Hepatocyte (in vitro differentiated cells): ENCODE results near the gene PLCL1.

Experiments
- CTCF ChIP-seq: fragments of 200-600 bp; sonication (generic); IDR thresholded peaks from 2 replicates; pipeline ENCODE4 v1.5.1; 2016; ENCODE audit warnings: antibody characterized with exemption, mild to moderate bottlenecking; ENCODE audit not compliant: poor library complexity
- EZH2 ChIP-seq: fragments of 200-600 bp; sonication (generic); IDR thresholded peaks from 2 replicates; pipeline ENCODE4 v1.6.1; 2016; ENCODE audit warnings: antibody characterized with exemption, mild to moderate bottlenecking, borderline replicate concordance
- EZH2phosphoT487 ChIP-seq: fragments of 200-600 bp; sonication (generic); IDR thresholded peaks from one replicate; pipeline ENCODE4 v1.6.1; 2018; ENCODE audit warnings: antibody characterized with exemption, mild to moderate bottlenecking, low read depth, moderate library complexity; ENCODE audit not compliant: unreplicated experiment, severe bottlenecking

- no peak for TF ChIP-seq CTCF
- TF ChIP-seq EZH2phosphoT487, result no peak
- TF ChIP-seq EZH2, result no peak
Observed at GRCh38 chr2:197938555-197938954, 134.2 kb downstream of the PLCL1 start.
